ENCODE results near the gene HSPE1. TPM values are rescaled to one million over a fixed set of nuclear protein-coding genes. Genes with fewer than 3 reads are reported as not detected.

Gene HSPE1
- total RNA-seq, 1 donor from 2014 or later, result 66.1 TPM

GRCh38 chr2:197453914-197454398 lies 46.2 kb upstream of the HSPE1 start:
- no peak for DNase-seq
- H3K27ac ChIP-seq, result peak overlapping the region; percentile 99
- peak overlapping the region; percentile 88 for H3K4me3 ChIP-seq
- no peaks in the 10 kb centered on the region for H3K36me3 ChIP-seq
- peaks cover 27% of the 10 kb centered on the region for H3K4me1 ChIP-seq
- no peaks in the 10 kb centered on the region for H3K9me3 ChIP-seq
- no peak for TF ChIP-seq CTCF (IDR thresholded peaks at IDR 0.05)
- H3K27me3 ChIP-seq, result no peaks in the 10 kb centered on the region
- intact Hi-C loops (cut with DNase I), result no loop called here
- ATAC-seq, result peak; percentile 61

- Histone ChIP-seq H3K36me3 (peaks cover 2% of the 10 kb centered on the region), H3K4me3 (peak overlapping the region; percentile 88), H3K9me3 (no peaks in the 10 kb centered on the region), H3K27ac (no peak overlapping the region), H3K27me3 (no peaks in the 10 kb centered on the region), H3K4me1 (peaks cover 29% of the 10 kb centered on the region)
- ATAC-seq (no peak), DNase-seq (no peak)
- intact Hi-C loops (cut with DNase I), result no loop called here
- no peak for TF ChIP-seq CTCF (IDR thresholded peaks at IDR 0.05)
These were observed 45.3 kb upstream of the HSPE1 start for GRCh38 chr2:197454923-197455322.

- no peak overlapping the region for H3K27ac ChIP-seq
- DNase-seq, result no peak
- TF ChIP-seq CTCF (IDR thresholded peaks at IDR 0.05), result no peak
- ATAC-seq, result no peak
- intact Hi-C loops (cut with DNase I), result no loop called here
- H3K27me3 ChIP-seq, result no peaks in the 10 kb centered on the region
- peaks cover 33% of the 10 kb centered on the region for H3K4me1 ChIP-seq
- no peaks in the 10 kb centered on the region for H3K9me3 ChIP-seq
- H3K4me3 ChIP-seq, result no peak overlapping the region
- H3K36me3 ChIP-seq, result peaks cover 7% of the 10 kb centered on the region
These were observed 44.8 kb upstream of the HSPE1 start for GRCh38 chr2:197455428-197455827.

GRCh38 chr2:197460649-197461048 lies 39.5 kb upstream of the HSPE1 start:
- no peak for TF ChIP-seq CTCF (IDR thresholded peaks at IDR 0.05)
- H3K4me1 ChIP-seq, result peaks cover 24% of the 10 kb centered on the region
- H3K9me3 ChIP-seq, result no peaks in the 10 kb centered on the region
- H3K27ac ChIP-seq, result no peak overlapping the region
- intact Hi-C loops (cut with DNase I), result no loop called here
- DNase-seq (no peak), ATAC-seq (no peak)
- no peaks in the 10 kb centered on the region for H3K27me3 ChIP-seq
- H3K4me3 ChIP-seq, result no peak overlapping the region
- H3K36me3 ChIP-seq, result peaks cover 52% of the 10 kb centered on the region

- Histone ChIP-seq H3K4me3 (no peak overlapping the region), H3K36me3 (peaks cover 56% of the 10 kb centered on the region), H3K4me1 (peaks cover 24% of the 10 kb centered on the region), H3K9me3 (no peaks in the 10 kb centered on the region), H3K27ac (no peak overlapping the region), H3K27me3 (no peaks in the 10 kb centered on the region)
- ATAC-seq, result no peak
- intact Hi-C loops (cut with DNase I), result no loop called here
- DNase-seq, result no peak
- no peak for TF ChIP-seq CTCF (IDR thresholded peaks at IDR 0.05)
These were observed 39.1 kb upstream of the HSPE1 start for GRCh38 chr2:197461057-197461456.

- H3K9me3 ChIP-seq, result no peaks in the 10 kb centered on the region
- H3K27me3 ChIP-seq, result no peaks in the 10 kb centered on the region
- no peak for TF ChIP-seq CTCF (IDR thresholded peaks at IDR 0.05)
- peaks cover 88% of the 10 kb centered on the region for H3K36me3 ChIP-seq
- DNase-seq (no peak), ATAC-seq (no peak)
- no peak overlapping the region for H3K4me3 ChIP-seq
- H3K27ac ChIP-seq, result no peak overlapping the region
- peaks cover 10% of the 10 kb centered on the region for H3K4me1 ChIP-seq
- intact Hi-C loops (cut with DNase I), result no loop called here
These were observed 36.0 kb upstream of the HSPE1 start for GRCh38 chr2:197464175-197464574.

Measured in upper lobe of right lung (tissue), 1 donor.